ENCODE data around the gene EBLN2. TPM values are rescaled to one million over a fixed set of nuclear protein-coding genes. Genes with fewer than 3 reads are reported as not detected.

Gene EBLN2
- total and polyA plus RNA-seq, 9 of the 15 experiments (the other 6 are each of a cell fraction or from before 2014, with no cell fraction given): 0.39 to 4.6 (median 2.2) TPM

DNA sequence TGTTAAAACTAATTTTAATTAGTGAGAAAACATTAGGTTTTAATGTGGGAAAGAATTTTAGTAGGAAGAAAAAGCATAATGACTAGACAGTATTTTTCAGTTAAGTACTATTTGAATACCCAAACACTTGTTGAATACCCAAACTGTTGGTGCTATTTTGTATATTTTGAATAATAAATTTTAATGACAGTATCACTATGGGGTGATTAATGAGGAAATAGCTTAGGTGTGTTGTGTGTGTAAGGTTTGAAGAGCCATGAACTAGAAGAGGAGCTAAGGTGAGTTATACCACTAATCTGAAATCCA lies 4.7 kb upstream of the EBLN2 start:
- H4K20me1 ChIP-seq (replicated peaks; ENCODE audit: control insufficient read depth, insufficient read depth, low read length): peaks cover 9% of the 10 kb centered on the region; the same call in 1 of the 2 replicates
- no peak overlapping the region for H3K4me2 ChIP-seq (ENCODE audit: insufficient read depth, low read length)
- FAIRE-seq (no peak), ATAC-seq (no peak), DNase-seq (ENCODE audit: extremely low read depth in 1 of 4, low spot score in 3 of 4) (no peak)
- peaks cover 33% of the 10 kb centered on the region for H3K79me2 ChIP-seq (ENCODE audit: control insufficient read depth, insufficient read depth, low read length)
- BruUV-seq (replicated peaks): no TSS peak
- CTCF ChIA-PET (ENCODE audit: low intra/inter-chr PET ratio): interaction anchor here (0.7 to 1.8 kb wide), 5 partner anchors 28 to 1327 kb away, joined by 3 to 21 read pairs (median 4); no protein-coding TSS in a partner anchor
- no peaks in the 10 kb centered on the region for H3K27me3 ChIP-seq (ENCODE audit: control insufficient read depth in 2 of 2, insufficient read depth in 2 of 2, low read length in 2 of 2)
- no peak overlapping the region for H3K9ac ChIP-seq (ENCODE audit: insufficient read depth in 1 of 2, low read depth in 2 of 2, low read length in 2 of 2)
- H3K9me1 ChIP-seq (ENCODE audit: control insufficient read depth, insufficient read depth, low read length): no peaks in the 10 kb centered on the region
- in situ Hi-C loops (cut with MboI) (no loop called here), intact Hi-C loops (cut with micrococcal nuclease) (loop anchor here (1.0 to 5.0 kb wide), 2 partner anchors 59 to 118 kb away; partner anchors contain the start of gene PPP4R2)
- peaks cover 35% of the 10 kb centered on the region; the same call in 2 of the 3 replicates for H3K36me3 ChIP-seq (ENCODE audit: control insufficient read depth, insufficient read depth, low read length)
- no peaks in the 10 kb centered on the region for H3K9me3 ChIP-seq (replicated peaks; ENCODE audit: control insufficient read depth, insufficient read depth, low read depth, low read length)
- no peaks in the 10 kb centered on the region for H3K4me1 ChIP-seq (replicated peaks in 1 of 2; ENCODE audit: control insufficient read depth in 2 of 2, insufficient read depth in 2 of 2, low read length in 2 of 2)
- POLR2A ChIA-PET: interaction anchor here (0.7 to 1.4 kb wide), 2 partner anchors 16 to 180 kb away, joined by 3 read pairs; no protein-coding TSS in a partner anchor
- no peak overlapping the region for H2AFZ ChIP-seq (ENCODE audit: low read depth, low read length)
- no peak overlapping the region for H3K27ac ChIP-seq (ENCODE audit: extremely low read depth, low read depth, low read length)
- H3K4me3 ChIP-seq: no peak overlapping the region
- no peak for TF ChIP-seq ZNF318 (IDR thresholded peaks at IDR 0.05; ENCODE audit: borderline replicate concordance in 1 of 2, low read depth in 1 of 2)
- no peak for TF ChIP-seq FUS (optimal IDR thresholded peaks at IDR 0.05; ENCODE audit: low read depth, low read length)
- TF ChIP-seq SUPT5H (IDR thresholded peaks at IDR 0.05): no peak
- no peak for TF ChIP-seq SMAD3 (CRISPR knock-in tag; conservative IDR thresholded peaks at IDR 0.05)
- TF ChIP-seq, protein P1, sequence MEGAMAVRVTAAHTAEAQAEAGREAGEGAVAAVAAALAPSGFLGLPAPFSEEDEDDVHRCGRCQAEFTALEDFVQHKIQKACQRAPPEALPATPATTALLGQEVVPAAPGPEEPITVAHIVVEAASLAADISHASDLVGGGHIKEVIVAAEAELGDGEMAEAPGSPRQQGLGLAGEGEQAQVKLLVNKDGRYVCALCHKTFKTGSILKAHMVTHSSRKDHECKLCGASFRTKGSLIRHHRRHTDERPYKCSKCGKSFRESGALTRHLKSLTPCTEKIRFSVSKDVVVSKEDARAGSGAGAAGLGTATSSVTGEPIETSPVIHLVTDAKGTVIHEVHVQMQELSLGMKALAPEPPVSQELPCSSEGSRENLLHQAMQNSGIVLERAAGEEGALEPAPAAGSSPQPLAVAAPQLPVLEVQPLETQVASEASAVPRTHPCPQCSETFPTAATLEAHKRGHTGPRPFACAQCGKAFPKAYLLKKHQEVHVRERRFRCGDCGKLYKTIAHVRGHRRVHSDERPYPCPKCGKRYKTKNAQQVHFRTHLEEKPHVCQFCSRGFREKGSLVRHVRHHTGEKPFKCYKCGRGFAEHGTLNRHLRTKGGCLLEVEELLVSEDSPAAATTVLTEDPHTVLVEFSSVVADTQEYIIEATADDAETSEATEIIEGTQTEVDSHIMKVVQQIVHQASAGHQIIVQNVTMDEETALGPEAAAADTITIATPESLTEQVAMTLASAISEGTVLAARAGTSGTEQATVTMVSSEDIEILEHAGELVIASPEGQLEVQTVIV (CRISPR knock-in tag; IDR thresholded peaks at IDR 0.05; ENCODE audit: borderline replicate concordance): no peak
- TF ChIP-seq ZNF124 (CRISPR knock-in tag; IDR thresholded peaks at IDR 0.05): no peak
- TF ChIP-seq NCOA6 (IDR thresholded peaks at IDR 0.05): no peak
- no peak for TF ChIP-seq KDM4B (IDR thresholded peaks at IDR 0.05; ENCODE audit: borderline replicate concordance in 2 of 2, low read depth in 1 of 2)
- TF ChIP-seq EHMT2 (IDR thresholded peaks at IDR 0.05): no peak
- TF ChIP-seq, protein P2, sequence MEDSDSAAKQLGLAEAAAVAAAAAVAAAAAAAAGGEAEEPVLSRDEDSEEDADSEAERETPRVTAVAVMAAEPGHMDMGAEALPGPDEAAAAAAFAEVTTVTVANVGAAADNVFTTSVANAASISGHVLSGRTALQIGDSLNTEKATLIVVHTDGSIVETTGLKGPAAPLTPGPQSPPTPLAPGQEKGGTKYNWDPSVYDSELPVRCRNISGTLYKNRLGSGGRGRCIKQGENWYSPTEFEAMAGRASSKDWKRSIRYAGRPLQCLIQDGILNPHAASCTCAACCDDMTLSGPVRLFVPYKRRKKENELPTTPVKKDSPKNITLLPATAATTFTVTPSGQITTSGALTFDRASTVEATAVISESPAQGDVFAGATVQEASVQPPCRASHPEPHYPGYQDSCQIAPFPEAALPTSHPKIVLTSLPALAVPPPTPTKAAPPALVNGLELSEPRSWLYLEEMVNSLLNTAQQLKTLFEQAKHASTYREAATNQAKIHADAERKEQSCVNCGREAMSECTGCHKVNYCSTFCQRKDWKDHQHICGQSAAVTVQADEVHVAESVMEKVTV (CRISPR knock-in tag; IDR thresholded peaks at IDR 0.05): no peak
- no peak for TF ChIP-seq HNRNPL (IDR thresholded peaks at IDR 0.05; ENCODE audit: low read depth, low read length)
- no peak for TF ChIP-seq NFRKB (IDR thresholded peaks at IDR 0.05; ENCODE audit: low read depth)

Measured in K562 (cell line).